Measurements from ENCODE around the gene GNGT1.
A peak's percentile ranks its signal among the peaks of the same experiment; 100 is the strongest.

GNGT1 gene

GRCh38 chr7:93906267-93906666 lies at the start of gene GNGT1:
Gene GNGT1 (plus strand): TSS chr7:93906567. CDS start chr7:93906747, 180 bp downstream.
- no peak for DNase-seq

- DNase-seq = no peak
Observed at GRCh38 chr7:93858857-93859256, 47.5 kb upstream of the GNGT1 start.

- DNase-seq = no peak
Observed at GRCh38 chr7:93860261-93860660, 46.1 kb upstream of the GNGT1 start.

GRCh38 chr7:93861325-93861949 lies 44.9 kb upstream of the GNGT1 start:
- DNase-seq = no peak

- DNase-seq = no peak
Observed at GRCh38 chr7:93862651-93863050, 43.7 kb upstream of the GNGT1 start.

GRCh38 chr7:93866886-93867285 lies 39.5 kb upstream of the GNGT1 start:
- no peak for DNase-seq

GRCh38 chr7:93873998-93874574 lies 32.3 kb upstream of the GNGT1 start:
- DNase-seq = no peak

GRCh38 chr7:93877742-93878141 lies 28.6 kb upstream of the GNGT1 start:
- no peak for DNase-seq

- DNase-seq = no peak
Observed at GRCh38 chr7:93879356-93879755, 27.0 kb upstream of the GNGT1 start.

GRCh38 chr7:93882468-93882867 lies 23.9 kb upstream of the GNGT1 start:
- DNase-seq = no peak

GRCh38 chr7:93883078-93883916 lies 23.1 kb upstream of the GNGT1 start:
- DNase-seq = no peak

- no peak for DNase-seq
Observed at GRCh38 chr7:93883917-93884345, 22.4 kb upstream of the GNGT1 start.

- no peak for DNase-seq
Observed at GRCh38 chr7:93884541-93884940, 21.8 kb upstream of the GNGT1 start.

GRCh38 chr7:93889261-93889660 lies 17.1 kb upstream of the GNGT1 start:
- DNase-seq = no peak

GRCh38 chr7:93890041-93890463 lies 16.3 kb upstream of the GNGT1 start:
- DNase-seq = peak; percentile 54

- DNase-seq = peak; percentile 52
Observed at GRCh38 chr7:93890464-93891068, 15.8 kb upstream of the GNGT1 start, which contains the start of gene TFPI2. Gene TFPI2 (minus strand): TSS chr7:93890753. CDS start chr7:93890678, 75 bp downstream.

- no peak for DNase-seq
Observed at GRCh38 chr7:93894426-93894825, 11.9 kb upstream of the GNGT1 start.

GRCh38 chr7:93894966-93895640 lies 11.3 kb upstream of the GNGT1 start:
- DNase-seq = no peak

- DNase-seq = peak; percentile 20
Observed at GRCh38 chr7:93895859-93896600, 10.3 kb upstream of the GNGT1 start.

GRCh38 chr7:93897680-93898079 lies 8.7 kb upstream of the GNGT1 start:
- DNase-seq = no peak

- peak; percentile 28 for DNase-seq
Observed at GRCh38 chr7:93902777-93903423, 3.5 kb upstream of the GNGT1 start.

All from right hindlimb (tissue), 1 donor.